GM18526 (cell line): ENCODE data around the gene HOXB4.

Experiments
- POLR2A ChIP-seq: IDR thresholded peaks from 3 replicates; pipeline ENCODE4 v1.6.1; 2011; ENCODE audit not compliant: insufficient read length; ENCODE audit errors: extremely low read depth

Gene HOXB4

DNA sequence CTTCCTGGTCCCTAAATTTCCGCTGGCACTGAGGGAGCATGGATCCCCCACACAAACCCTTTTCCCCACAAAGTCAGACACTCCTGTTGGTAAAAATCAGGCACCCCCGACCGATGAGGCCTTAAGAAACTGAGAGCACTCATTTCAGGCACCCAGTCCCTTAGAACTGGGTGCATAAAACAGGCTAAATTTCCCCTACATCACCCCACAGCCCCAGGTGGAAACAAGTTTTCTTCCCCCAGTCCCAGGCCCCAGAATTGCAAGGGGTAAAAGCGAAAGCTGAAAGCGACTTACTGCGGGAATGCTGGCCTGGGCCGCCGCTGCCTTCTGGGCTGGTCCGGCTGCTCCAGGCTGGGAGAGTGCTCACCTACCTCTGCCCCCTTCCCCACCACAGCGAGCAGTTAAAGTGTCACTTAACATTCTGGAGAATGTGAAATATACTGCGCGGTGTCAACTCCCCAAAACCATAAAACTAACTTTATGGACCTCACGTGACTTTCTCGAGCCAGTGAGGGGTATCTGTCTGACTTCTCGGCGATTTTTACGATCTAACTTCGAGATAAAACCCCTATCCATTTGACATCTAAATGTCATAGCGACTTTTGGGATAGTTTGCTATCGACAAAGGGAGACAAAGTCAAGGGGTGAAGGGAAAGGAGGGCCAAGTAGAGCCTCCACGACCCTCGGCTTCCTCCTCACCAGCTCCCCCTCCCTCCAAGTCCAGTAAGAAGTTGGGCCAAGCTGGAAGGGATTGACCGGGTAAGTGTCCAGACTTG is 11.9 kb upstream of the HOXB4 start, which contains the start of gene HOXB3:
Gene HOXB3, minus strand, starts transcription at position 411 of the 776 bp plus-strand sequence. CDS start 37,767 bp downstream, outside the sequence.
- TF ChIP-seq POLR2A: no peak

- TF ChIP-seq POLR2A: no peak
Measured at GRCh38 chr17:48589060-48589830, 11.1 kb upstream of the HOXB4 start.

DNA sequence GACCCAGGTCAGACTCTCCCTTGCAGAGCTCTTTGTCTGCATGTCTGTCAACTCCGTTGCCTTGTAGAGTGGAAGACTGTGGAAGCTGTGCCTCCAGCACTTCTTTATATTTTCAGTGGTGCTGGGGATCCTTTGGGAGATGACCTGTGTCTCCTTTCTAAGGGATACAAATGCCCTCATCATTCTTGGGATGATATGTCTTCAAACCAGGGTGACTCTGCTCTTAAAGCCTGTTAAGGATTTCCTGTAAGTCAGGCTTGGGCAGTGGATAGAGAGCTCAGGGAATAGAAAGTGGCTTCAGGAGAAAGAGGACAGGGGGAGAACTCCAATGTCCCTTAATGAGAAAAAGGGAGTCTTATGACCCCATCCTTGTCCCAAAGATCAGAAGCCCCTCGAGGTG is 10.4 kb upstream of the HOXB4 start:
- TF ChIP-seq POLR2A: no peak

- no peak for TF ChIP-seq POLR2A
Measured at GRCh38 chr17:48588074-48588415, 9.9 kb upstream of the HOXB4 start.

DNA sequence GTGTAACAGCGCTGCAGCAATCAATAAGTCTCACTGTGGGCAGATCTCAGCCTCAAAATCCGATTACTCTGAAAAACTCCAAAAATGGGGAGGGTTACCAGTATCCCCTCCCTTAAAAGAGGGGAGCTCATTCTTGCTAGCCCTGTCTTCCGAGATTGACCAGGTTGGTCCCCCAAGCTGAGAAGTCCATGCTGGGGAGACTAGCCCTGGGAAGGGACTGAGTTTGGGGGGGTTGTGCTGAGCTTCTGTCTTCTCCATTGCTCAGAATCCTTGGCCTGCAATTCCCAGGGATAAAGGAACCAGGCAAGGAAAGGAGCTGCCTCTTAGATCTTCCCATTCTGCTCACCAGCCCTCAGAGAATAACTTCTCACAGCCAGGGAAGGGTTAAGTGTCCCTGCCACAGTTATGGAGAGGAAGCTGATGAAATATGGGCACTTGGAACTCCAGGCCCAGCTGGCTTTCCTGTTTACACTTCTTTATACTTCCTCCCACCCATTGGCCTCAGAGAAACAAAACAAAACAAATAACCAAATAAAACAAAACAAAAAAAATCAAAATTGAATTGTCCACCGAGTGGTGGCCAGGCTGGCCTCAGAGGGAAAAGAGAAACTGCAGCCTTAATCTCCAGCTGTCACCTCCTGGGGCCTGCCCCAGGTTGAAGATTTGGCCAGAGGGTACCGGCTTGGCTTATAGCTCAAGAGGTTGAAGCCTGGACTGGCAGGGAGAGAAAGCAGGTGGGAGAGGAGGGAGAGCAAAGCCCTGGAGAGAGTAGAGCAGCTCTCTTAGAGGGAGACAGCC is 9.3 kb upstream of the HOXB4 start:
- no peak for TF ChIP-seq POLR2A

- no peak for TF ChIP-seq POLR2A
Measured at GRCh38 chr17:48586355-48587258, 8.5 kb upstream of the HOXB4 start.

DNA sequence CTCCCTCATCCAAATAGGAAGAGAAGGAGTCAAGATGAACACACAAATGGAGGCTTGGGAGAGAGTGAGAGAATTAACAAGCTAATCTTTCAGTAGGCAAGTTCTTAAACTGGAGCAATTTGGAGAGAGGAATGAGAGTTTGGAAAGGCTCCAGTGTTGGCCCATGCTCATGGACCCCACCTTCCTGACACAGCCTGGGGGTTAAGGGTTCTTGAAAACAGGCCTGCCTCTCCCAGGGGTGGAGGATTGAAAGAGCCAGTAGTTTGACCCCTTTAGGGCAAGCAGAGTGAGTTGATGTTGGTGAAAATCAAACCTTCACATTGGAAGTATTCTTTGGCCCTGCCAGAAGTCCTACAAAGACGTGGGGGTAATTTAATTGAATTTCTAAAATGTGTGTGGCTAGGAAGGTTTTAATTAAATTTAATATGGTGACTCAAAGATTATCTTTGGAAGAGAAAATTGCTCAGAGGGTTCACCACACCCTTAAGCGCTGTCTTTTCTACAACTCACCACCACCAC is 6.1 kb upstream of the HOXB4 start:
- no peak for TF ChIP-seq POLR2A

GRCh38 chr17:48583708-48584222 is 5.6 kb upstream of the HOXB4 start:
- no peak for TF ChIP-seq POLR2A

DNA sequence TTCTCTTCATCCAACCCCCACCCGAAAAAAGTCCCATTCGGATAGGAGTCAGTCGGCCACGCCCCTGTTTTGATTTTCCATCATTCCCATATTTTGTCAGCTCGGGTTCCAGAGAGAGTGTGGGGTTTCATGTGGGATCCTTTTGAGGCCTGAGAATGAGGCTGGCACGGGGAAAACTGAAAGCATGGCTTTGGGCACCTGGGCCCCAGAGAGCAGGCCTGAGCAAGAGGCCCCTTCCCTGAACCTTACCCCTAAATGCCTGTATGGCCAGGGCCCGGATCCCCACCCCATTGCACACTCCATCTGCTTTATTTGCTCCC is 4.6 kb upstream of the HOXB4 start:
- TF ChIP-seq POLR2A: no peak

DNA sequence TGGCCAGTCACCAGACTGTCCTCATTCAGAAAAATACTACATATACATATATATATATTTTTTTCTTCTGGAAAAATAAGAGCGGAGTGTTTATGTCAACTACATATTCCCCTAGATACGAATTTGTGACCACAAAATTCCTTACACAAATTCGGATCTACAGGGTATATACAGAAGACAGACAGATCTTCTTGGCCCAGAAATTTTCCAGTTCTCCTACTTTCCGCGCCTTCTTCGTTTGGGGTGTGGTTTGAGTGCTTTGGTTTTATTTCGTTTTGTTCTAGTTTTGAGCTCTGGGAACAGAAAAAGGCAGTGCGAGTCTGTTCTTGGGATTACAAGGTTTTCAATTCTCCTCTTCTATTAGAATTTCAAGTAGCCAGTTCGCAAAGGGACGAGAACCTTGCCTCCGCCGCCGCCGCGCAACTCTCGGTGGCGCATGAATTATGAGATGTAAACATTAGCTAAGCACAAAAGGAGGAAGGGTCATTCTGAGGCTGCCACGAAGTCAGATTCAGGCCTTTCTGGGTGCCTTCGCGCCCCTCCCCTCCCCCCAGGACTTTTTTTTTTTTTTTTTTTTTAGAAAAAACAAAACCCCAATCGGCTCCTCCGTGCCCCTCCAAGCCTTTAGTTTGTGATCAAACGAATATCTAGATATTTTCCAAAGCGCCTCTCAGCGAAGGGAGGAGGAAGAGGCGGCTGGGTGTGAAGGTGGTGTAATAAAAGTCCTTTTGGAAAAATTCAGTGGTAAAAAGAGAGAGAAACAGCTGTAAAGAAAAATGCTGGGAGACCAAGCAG is 1.8 kb upstream of the HOXB4 start:
- TF ChIP-seq POLR2A: no peak

- no peak for TF ChIP-seq POLR2A
Measured at GRCh38 chr17:48579471-48579759, 1.3 kb upstream of the HOXB4 start.

DNA sequence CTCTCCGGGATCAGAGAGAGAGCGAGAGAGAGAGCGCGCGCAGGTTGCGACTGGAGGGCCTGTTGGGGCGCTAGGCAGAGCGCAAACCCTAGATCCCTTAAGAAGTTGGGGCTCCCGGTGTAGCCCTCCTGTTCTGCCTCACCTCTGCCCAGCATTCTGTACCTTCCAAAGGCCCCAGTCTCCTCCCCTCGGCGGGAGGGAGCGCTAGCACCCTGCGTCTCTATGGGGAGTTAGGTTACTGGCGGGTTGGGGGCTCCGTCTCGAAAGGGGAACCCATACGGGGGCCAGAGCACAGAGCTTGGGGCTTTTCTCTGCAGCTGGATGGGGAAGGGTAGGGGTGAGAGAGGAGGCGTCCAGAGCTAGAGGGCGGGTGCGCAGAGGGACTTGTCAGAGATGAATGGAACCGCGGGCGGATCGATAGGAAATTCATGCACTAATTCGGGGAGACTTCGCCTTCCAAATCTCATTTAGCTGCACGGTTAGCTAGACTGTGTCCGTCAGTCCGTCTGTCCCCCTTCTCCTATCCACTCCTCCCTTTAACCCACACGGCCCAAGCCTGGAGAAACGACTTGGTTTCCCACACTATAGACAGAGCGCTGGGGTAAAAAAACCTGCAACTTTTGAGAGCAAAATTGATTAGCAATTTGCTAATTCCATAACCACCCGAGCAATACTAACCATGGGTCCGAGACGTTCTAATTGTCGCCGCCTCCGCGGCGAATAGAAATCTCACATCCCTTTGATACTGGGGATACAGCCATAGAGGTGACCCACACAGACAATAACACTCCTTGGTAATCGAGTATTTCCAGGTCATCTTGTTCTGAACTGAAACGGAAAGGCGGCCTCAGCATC is 693 bp upstream of the HOXB4 start:
- TF ChIP-seq POLR2A: no peak

DNA sequence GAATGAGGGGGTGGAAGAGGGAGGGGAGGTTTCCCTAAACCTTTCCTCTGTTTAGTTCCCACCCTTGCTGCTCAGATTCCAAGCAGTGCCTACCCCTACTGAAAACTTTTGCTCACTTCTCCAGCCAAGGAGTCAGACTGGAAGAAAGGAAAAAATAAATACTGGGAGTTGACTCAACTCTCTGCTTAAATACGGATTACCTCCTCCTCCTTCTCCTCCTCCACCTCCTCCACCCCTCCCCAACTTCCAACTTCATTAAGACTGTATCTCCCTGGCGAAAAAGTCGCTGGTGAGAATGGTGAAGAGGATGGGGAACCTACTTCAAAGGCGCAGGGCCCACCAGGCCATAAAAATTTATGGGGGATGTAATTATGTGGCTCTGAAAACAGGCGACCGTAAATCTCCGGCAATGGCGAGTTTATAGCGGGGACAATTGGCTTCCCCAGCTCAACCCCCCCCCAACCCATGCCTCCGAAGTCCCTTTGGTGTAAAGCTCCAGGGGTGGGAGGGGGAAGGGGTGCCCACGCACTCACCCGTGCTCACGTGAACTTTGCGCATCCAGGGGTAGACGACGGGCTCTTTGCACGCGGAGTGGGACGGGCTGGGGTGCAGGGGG is 712 bp downstream of the HOXB4 start:
- peak; percentile 24 for TF ChIP-seq POLR2A
